Fibroblast of lung (primary cell): ENCODE data around the gene MAB21L4. TPM values are rescaled to one million over a fixed set of nuclear protein-coding genes. Genes with fewer than 3 reads are reported as not detected.

ENCODE experiments used
- DNase-seq, 2 donors: peaks; one replicate each; pipeline versions ENCODE4 v3.0.0 to v3.0.0-alpha.2; 2010; ENCODE audit warnings: low read depth in 2 of 2
- H2AFZ ChIP-seq: 2 replicates; pipeline ENCODE4 v1.5.1; 2012; ENCODE audit warnings: low read length, control low read depth, inconsistent platforms
- H3K27ac ChIP-seq: 2 replicates; pipeline ENCODE4 v1.5.1; 2011; ENCODE audit warnings: low read length, control low read depth; ENCODE audit not compliant: insufficient read depth
- H3K27me3 ChIP-seq: 2 replicates; pipeline ENCODE4 v1.5.1; 2011; ENCODE audit warnings: mild to moderate bottlenecking, low read length; ENCODE audit not compliant: control insufficient read depth, insufficient read depth
- H3K36me3 ChIP-seq: 2 replicates; pipeline ENCODE4 v1.5.1; 2011; ENCODE audit warnings: low read length; ENCODE audit not compliant: control insufficient read depth, insufficient read depth
- H3K4me1 ChIP-seq: 2 replicates; pipeline ENCODE4 v1.5.1; 2011; ENCODE audit warnings: low read length; ENCODE audit not compliant: control insufficient read depth, insufficient read depth; ENCODE audit errors: extremely low read depth
- H3K4me2 ChIP-seq: 2 replicates; pipeline ENCODE4 v1.5.1; 2011; ENCODE audit warnings: low read length, control low read depth; ENCODE audit not compliant: insufficient read depth; ENCODE audit errors: extremely low read depth
- H3K4me3 ChIP-seq, 4 experiments: fragments of 200-600 bp in 1 of 4; sonication (generic) in 1 of 4; replicated peaks in 1 of 4; 2 replicates each; pipeline ENCODE4 v1.5.1; 2011 to 2016; ENCODE audit warnings: low read length in 4 of 4, low read depth in 3 of 4, mild to moderate bottlenecking in 3 of 4, control low read depth in 2 of 4, inconsistent platforms in 1 of 4, mixed read lengths in 1 of 4; ENCODE audit not compliant: insufficient read depth in 1 of 4; ENCODE audit errors: control extremely low read depth in 1 of 4
- H3K79me2 ChIP-seq: 2 replicates; pipeline ENCODE4 v1.5.1; 2012; ENCODE audit warnings: mild to moderate bottlenecking, low read length, inconsistent platforms; ENCODE audit not compliant: control insufficient read depth, insufficient read depth
- H3K9ac ChIP-seq: 2 replicates; pipeline ENCODE4 v1.5.1; 2011; ENCODE audit warnings: mild to moderate bottlenecking, low read length, control low read depth; ENCODE audit not compliant: insufficient read depth
- H3K9me3 ChIP-seq: 2 replicates; pipeline ENCODE4 v1.5.1; 2012; ENCODE audit warnings: low read depth, low read length; ENCODE audit not compliant: control insufficient read depth, insufficient read depth
- H4K20me1 ChIP-seq: 2 replicates; pipeline ENCODE4 v1.5.1; 2011; ENCODE audit warnings: low read length; ENCODE audit not compliant: control insufficient read depth, insufficient read depth; ENCODE audit errors: extremely low read depth
- EZH2 ChIP-seq: IDR thresholded peaks from 2 replicates; pipeline ENCODE4 v1.5.1; 2012; ENCODE audit warnings: low read length, control low read depth, mild to moderate bottlenecking; ENCODE audit errors: missing control alignments
- polyA plus RNA-seq, 2 donors: library from polyadenylated mRNA; depleted of rRNA in 1 of 2; stranded (reverse) in 1 of 2; unstranded in 1 of 2; fragments of >200 nt; gene quantifications; 2 replicates each; pipeline ENCODE4 v1.2.1, GENCODE V29; 2011 to 2012; ENCODE audit warnings: missing spikeins in 1 of 2
- total RNA-seq: library from RNA; depleted of rRNA; stranded (reverse); fragments of >200 nt; gene quantifications from 2 replicates; pipeline ENCODE4 v1.2.1, GENCODE V29; 2014
- TF ChIP-seq, protein P1 (sequence below), 2 donors: IDR thresholded peaks in 1 of 2; conservative IDR thresholded peaks in 1 of 2; 1 replicate in 1 of 2; 2 replicates in 1 of 2; pipeline ENCODE4 v1.5.1; 2011 to 2012; ENCODE audit warnings: low read length in 2 of 2, control low read depth in 1 of 2, inconsistent platforms in 1 of 2, low read depth in 1 of 2, mild to moderate bottlenecking in 1 of 2

MAB21L4 gene
- total and polyA plus RNA-seq, 2 donors (not counting 1 experiment from before 2014, with no cell fraction given) = not detected

DNA sequence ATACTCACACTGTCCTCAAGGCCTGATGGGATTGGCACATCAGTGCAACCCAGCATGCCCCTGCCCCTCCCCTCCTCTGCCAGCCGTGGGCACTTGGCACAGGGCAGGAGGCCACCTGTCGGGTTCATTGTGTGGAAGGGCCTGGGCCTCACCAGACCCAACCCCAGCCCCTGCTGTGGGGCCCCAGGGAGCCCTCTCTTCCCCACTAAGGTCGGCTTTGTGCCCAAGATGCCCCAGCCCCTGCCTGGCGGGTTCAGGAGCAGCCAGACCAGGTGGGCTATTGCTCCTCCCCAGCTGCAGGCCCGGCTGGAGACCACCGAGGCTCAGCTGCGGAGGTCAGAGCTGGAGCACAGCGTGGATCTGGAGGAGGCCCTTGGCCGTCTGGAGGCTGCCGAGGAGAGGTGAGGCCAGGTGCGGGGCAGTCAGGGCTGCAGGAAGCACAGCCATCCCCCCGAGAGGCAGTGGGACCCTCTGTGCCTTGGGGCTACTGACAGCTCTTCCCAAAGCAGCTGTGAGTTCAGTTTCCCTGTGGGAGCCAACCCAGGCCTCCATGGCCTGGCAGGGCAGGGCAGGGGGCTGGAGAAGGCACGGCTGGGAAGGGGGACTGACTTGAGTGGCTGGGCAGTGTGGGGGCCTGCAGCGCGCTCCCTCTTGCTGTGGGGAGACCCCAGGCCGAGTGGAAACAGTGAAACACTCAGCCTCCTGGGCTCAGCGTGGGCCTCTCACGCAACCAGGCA, 26.5 kb upstream of the MAB21L4 start:
- Histone ChIP-seq H2AFZ (no peak overlapping the region), H3K36me3 (no peaks in the 10 kb centered on the region), H3K4me2 (no peak overlapping the region), H3K79me2 (no peaks in the 10 kb centered on the region), H3K4me3 (no peak overlapping the region), H3K4me1 (peaks cover 25% of the 10 kb centered on the region), H3K27ac (peak overlapping the region; percentile 100), H3K9me3 (no peaks in the 10 kb centered on the region), H4K20me1 (no peaks in the 10 kb centered on the region), H3K9ac (no peak overlapping the region), H3K27me3 (no peaks in the 10 kb centered on the region)
- no peak for TF ChIP-seq EZH2
- TF ChIP-seq, protein P1, sequence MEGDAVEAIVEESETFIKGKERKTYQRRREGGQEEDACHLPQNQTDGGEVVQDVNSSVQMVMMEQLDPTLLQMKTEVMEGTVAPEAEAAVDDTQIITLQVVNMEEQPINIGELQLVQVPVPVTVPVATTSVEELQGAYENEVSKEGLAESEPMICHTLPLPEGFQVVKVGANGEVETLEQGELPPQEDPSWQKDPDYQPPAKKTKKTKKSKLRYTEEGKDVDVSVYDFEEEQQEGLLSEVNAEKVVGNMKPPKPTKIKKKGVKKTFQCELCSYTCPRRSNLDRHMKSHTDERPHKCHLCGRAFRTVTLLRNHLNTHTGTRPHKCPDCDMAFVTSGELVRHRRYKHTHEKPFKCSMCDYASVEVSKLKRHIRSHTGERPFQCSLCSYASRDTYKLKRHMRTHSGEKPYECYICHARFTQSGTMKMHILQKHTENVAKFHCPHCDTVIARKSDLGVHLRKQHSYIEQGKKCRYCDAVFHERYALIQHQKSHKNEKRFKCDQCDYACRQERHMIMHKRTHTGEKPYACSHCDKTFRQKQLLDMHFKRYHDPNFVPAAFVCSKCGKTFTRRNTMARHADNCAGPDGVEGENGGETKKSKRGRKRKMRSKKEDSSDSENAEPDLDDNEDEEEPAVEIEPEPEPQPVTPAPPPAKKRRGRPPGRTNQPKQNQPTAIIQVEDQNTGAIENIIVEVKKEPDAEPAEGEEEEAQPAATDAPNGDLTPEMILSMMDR (conservative IDR thresholded peaks at IDR 0.05 in 1 of 2, IDR thresholded peaks at IDR 0.05 in 1 of 2; ENCODE audit: low read depth in 1 of 2, low read length in 2 of 2) = no peak
- no peak for DNase-seq

DNA sequence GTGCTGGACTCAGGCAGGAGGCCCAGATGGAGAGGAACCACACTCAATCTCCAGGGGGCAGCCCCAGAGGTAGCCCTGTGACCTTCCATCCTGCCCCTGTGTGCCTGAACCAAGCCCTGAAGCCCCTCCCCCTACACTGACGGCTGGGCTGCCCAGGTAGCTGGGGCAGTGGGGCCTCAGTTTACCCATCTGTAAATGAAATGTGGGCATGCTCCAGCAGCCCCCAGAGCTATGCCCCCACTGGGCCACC, 26.0 kb upstream of the MAB21L4 start:
- Histone ChIP-seq H2AFZ (no peak overlapping the region), H3K9me3 (no peaks in the 10 kb centered on the region), H3K27ac (peak overlapping the region; percentile 100), H3K4me3 (no peak overlapping the region), H4K20me1 (no peaks in the 10 kb centered on the region), H3K9ac (peak overlapping the region; percentile 62), H3K4me1 (peaks cover 30% of the 10 kb centered on the region), H3K79me2 (no peaks in the 10 kb centered on the region), H3K27me3 (no peaks in the 10 kb centered on the region), H3K36me3 (no peaks in the 10 kb centered on the region), H3K4me2 (no peak overlapping the region)
- DNase-seq = no peak
- TF ChIP-seq EZH2 = no peak
- TF ChIP-seq, protein P1 (conservative IDR thresholded peaks at IDR 0.05 in 1 of 2, IDR thresholded peaks at IDR 0.05 in 1 of 2; ENCODE audit: low read depth in 1 of 2, low read length in 2 of 2) = no peak

DNA sequence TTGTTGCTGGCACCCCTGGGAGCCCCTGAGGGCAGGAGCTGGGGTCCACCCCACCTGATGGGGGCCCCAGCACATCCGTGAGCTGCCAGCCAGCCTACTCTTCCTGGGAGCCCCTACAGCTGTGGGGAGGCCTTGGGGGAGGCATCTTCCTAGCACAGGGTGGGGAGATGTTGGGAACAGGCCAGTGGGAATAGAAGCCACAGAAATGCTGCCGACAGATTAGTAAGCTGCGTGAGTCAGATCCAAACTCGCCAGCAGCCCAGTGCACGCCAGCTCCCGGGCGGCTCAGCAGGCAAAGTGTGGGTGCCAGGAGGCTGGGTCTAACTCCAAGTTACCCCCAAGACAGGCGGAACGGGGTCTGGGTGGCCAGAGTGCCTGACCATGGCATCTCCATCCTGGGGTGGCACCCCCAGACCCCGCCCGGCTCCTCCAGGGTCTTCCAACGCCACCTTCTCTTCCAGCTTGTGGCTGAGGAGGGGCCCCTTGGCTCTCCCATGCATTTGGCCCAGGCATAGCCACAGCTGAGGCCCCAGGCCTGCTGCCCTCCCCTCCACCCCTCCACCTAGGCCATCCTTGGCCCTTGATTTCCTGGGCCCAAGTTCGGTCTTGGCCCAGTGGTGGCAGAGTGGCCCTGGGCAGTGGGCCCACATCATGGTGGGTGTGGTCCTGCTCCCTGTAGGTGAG, 25.5 kb upstream of the MAB21L4 start:
- H3K4me2 ChIP-seq = peak overlapping the region; percentile 35
- peaks cover 33% of the 10 kb centered on the region for H3K4me1 ChIP-seq
- no peaks in the 10 kb centered on the region for H3K27me3 ChIP-seq
- H3K9ac ChIP-seq = peak overlapping the region; percentile 62
- H3K4me3 ChIP-seq = no peak overlapping the region
- H3K36me3 ChIP-seq = no peaks in the 10 kb centered on the region
- no peak overlapping the region for H2AFZ ChIP-seq
- peak; percentile 97 to 98 for DNase-seq
- no peaks in the 10 kb centered on the region for H4K20me1 ChIP-seq
- H3K9me3 ChIP-seq = no peaks in the 10 kb centered on the region
- no peaks in the 10 kb centered on the region for H3K79me2 ChIP-seq
- no peak for TF ChIP-seq EZH2
- TF ChIP-seq, protein P1 (conservative IDR thresholded peaks at IDR 0.05 in 1 of 2, IDR thresholded peaks at IDR 0.05 in 1 of 2; ENCODE audit: low read depth in 1 of 2, low read length in 2 of 2) = no peak
- H3K27ac ChIP-seq = peak overlapping the region; percentile 100
